Measurements from ENCODE around the gene KRTCAP3.
A peak's percentile ranks its signal among the peaks of the same experiment; 100 is the strongest.

The KRTCAP3 gene

GRCh38 chr2:27441226-27441926, 805 bp upstream of the KRTCAP3 start:
- no peak for DNase-seq (ENCODE audit: low read depth in 1 of 2, low spot score in 1 of 2)

- no peak for DNase-seq (ENCODE audit: low read depth in 1 of 2, low spot score in 1 of 2)
Observed at GRCh38 chr2:27442920-27443282, 720 bp downstream of the KRTCAP3 start.

GRCh38 chr2:27445155-27445554, 3.0 kb downstream of the KRTCAP3 start:
- no peak for DNase-seq (ENCODE audit: low read depth in 1 of 2, low spot score in 1 of 2)

GRCh38 chr2:27445615-27446014, 3.4 kb downstream of the KRTCAP3 start:
- DNase-seq (ENCODE audit: low read depth in 1 of 2, low spot score in 1 of 2): no peak

GRCh38 chr2:27446057-27446456, 3.9 kb downstream of the KRTCAP3 start:
- DNase-seq (ENCODE audit: low read depth in 1 of 2, low spot score in 1 of 2): no peak

- no peak for DNase-seq (ENCODE audit: low read depth in 1 of 2, low spot score in 1 of 2)
Observed at GRCh38 chr2:27448381-27448780, 6.2 kb downstream of the KRTCAP3 start.

- DNase-seq (ENCODE audit: low read depth in 1 of 2, low spot score in 1 of 2): no peak
Observed at GRCh38 chr2:27451095-27451494, 8.9 kb downstream of the KRTCAP3 start.

GRCh38 chr2:27453968-27454367, 11.8 kb downstream of the KRTCAP3 start:
- no peak for DNase-seq (ENCODE audit: low read depth in 1 of 2, low spot score in 1 of 2)

GRCh38 chr2:27461118-27461517, 18.9 kb downstream of the KRTCAP3 start:
- DNase-seq (ENCODE audit: low read depth in 1 of 2, low spot score in 1 of 2): no peak

- no peak for DNase-seq (ENCODE audit: low read depth in 1 of 2, low spot score in 1 of 2)
Observed at GRCh38 chr2:27464443-27464842, 22.3 kb downstream of the KRTCAP3 start.

- DNase-seq (ENCODE audit: low read depth in 1 of 2, low spot score in 1 of 2): no peak
Observed at GRCh38 chr2:27471961-27472360, 29.8 kb downstream of the KRTCAP3 start.

GRCh38 chr2:27485496-27485895, 43.3 kb downstream of the KRTCAP3 start:
- no peak for DNase-seq (ENCODE audit: low read depth in 1 of 2, low spot score in 1 of 2)

GRCh38 chr2:27489118-27489497, 46.9 kb downstream of the KRTCAP3 start:
- no peak for DNase-seq (ENCODE audit: low read depth in 1 of 2, low spot score in 1 of 2)

- peak; percentile 88 to 98 for DNase-seq (ENCODE audit: low read depth in 1 of 2, low spot score in 1 of 2)
Observed at GRCh38 chr2:27489498-27490397, 47.6 kb downstream of the KRTCAP3 start, which contains the start of gene IFT172. Gene IFT172, minus strand, starts transcription at chr2:27489743. Its CDS starts 90 bp downstream, at chr2:27489653.

GRCh38 chr2:27492557-27492956, 50.4 kb downstream of the KRTCAP3 start:
- DNase-seq (ENCODE audit: low read depth in 1 of 2, low spot score in 1 of 2): no peak

- DNase-seq (ENCODE audit: low read depth in 1 of 2, low spot score in 1 of 2): no peak
Observed at GRCh38 chr2:27493948-27494283, 51.7 kb downstream of the KRTCAP3 start.

Data from activated CD4-positive, alpha-beta T cell treated with anti-CD3 and anti-CD28 coated beads, Interleukin-2, amount 50 U/mL, for 24 hours (primary cell).